CD4-positive, alpha-beta T cell treated with Interleukin-12 subunit alpha and Interleukin-12 subunit beta, for 1 hour (primary cell): ENCODE measurements around the gene CRABP2.

Source experiments
- DNase-seq: peaks from one replicate; pipeline ENCODE4 v3.0.0-alpha.2; 2020

CRABP2 gene

DNA sequence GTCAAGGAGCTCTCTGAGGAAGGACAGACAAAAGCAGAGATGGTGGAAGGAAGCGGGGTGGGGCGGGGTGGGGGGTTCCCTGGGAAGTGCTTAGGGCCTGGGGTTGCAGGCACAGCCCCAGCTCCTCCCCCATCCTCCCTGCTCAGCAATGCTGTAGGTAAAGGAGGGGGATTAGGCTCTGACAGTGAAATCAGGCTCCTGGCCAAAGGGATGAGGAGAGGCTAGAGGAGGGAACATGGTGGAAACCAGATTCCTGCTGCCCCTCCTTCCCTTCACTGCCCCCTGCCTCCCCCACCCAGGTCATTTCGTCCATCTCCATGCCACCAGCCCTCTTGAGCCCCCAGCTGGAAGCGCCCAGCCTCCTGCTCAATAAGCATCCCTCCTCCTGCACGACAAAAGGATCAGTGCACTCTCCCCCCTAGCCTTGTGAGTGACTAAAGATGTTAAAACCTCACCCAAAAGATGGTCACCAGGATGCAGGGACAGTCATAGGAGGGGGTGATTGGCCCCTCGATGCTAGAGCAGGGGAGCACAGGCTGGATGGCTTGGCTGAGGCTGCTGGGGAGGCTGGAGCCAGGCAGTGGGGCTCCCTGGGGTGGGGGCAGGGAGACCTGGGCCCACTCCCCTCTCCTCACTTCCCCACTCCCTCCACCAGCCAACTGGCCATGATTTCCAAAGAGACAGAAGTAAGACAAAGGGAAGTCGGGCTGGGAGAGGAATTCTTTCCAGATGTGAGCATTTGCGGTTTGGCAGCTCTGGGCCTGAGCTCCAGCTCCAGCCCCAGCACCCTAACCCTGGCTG, 2.2 kb upstream of the CRABP2 start:
- DNase-seq, result no peak

- peak; percentile 30 for DNase-seq
Measured at GRCh38 chr1:156706657-156707416, 1.5 kb upstream of the CRABP2 start.

DNA sequence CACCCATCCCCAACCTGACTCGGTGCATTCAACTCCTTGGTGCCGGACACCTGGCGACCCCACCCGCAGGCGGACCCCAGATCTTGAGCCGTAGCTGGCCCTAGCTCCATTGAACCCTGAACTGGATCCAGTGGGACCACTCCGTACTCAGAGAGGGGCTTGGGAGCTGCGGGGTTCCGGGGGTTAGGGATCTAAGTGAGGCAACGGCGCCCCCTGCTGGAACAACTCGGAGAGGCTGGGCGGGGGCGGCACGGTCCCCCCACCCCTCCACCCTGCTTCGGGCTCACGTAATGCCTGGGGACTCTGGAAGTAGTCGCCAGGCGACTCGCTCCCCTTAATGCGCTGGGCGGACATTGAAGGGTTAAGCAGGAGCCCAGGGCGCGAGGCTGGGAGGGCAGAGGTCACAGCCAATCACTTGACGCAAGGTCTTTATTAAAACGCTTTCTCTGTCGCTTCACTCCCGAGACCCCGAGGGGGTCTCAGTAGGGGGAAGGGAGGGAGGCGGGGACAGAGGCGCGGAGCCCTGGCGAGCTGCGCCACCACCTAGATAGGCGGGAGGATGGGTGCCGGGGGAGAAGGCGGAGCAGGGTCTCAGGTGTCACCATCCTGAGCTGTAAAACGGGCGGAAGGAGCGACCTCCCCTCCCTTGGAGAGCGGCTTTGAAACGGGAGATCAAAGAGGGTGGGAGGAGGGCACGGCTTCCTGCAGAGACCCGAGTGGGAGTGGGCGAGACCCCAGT, 704 bp upstream of the CRABP2 start:
- DNase-seq, result peak; percentile 74

DNA sequence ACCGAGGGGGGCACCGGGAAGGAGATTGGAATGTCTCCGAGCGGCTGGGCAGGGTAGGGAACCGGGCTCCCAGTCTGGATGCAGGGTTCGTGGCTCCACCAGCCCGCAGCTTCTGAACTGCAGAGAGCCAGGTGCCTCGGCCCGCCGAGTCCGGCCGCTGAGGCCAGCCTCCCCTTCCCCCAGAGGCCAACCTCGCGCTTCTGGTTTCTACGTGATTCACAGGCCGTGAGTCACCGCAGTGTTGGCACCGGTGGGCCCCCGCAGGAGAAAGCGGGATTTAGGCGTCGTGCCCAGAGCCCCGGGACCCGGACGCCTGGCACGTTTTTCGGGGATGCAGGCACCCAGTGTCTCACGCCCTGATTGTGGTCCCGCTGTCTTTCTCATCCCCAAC, 458 bp downstream of the CRABP2 start:
- DNase-seq, result no peak

GRCh38 chr1:156704166-156704711, 1.1 kb downstream of the CRABP2 start:
- no peak for DNase-seq

DNA sequence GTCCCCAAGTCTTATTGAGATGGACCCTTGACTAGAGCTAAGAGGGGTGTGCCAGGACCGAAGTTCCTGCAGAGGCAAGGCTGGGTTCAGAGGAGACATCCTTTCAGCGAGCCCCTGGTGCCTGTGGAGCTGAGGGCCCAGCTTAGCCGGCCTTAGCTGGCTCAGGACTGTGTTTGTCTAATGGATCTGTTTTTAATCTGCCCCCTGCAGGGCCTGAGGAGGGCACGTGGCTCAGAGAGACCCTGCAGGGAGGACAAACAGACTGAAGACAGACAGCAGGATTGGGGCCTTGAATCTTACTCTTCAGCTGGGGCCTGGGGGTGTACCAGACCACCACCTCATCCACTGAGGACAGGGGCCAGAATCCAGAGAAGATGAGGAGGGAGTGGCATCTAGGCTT, 1.6 kb downstream of the CRABP2 start:
- no peak for DNase-seq

DNA sequence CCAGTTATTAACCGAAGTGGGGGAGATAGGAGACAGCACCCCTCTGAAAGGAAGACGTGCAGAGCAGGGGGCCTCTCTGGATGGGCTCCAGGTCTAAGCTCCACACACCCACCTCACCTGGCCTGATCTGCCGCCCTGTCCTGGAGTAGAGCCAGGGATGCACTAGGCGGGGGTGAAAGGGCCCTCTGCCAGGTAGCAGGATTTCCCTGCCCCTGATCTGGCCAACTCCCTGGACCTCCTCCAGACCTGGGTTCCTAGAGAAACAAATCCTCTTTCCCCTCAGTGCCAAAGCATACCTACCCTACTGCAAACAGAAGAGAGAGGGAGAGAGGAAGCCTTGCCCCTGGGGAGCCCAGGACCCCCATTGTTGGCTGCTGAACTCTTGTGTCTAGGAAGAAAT, 2.0 kb downstream of the CRABP2 start:
- no peak for DNase-seq

DNA sequence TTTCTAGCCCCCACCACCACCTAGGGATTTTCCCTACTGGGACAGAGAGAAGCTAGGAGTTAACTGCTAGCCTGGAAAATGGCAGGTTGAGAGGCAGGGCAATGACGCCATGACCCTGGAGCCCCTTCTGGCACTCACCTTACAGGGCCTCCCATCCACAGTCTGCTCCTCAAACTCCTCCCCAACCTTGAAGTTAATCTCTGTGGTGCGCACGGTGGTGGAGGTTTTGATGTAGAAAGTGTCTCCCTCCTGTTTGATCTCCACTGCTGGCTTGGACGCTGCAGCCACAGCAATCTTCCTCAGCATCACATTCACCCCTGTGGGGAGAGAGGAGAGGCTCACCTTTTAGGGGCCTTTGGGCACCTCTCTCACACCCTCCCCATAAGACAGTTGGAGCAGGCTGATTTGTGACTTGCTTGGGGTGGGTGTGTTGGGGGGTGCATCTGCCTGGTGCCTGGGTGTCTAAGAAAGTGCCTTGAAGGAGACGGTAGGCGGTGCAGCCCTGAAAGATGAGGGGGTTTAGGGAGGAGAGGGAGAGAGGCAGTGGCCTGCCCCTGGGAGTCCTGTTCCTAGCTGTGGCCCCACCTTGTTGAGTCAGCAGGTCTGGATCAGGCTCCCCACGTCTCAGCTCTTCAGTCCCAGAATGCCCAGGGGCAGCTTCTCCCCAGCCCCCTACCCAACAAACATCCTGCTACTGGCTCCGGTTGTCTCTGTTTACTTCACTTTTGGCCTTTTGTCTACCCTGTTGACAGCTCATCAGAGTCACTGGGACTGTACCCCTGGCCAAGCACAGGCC, 4.4 kb downstream of the CRABP2 start:
- no peak for DNase-seq

- DNase-seq, result no peak
Measured at GRCh38 chr1:156698995-156699394, 6.4 kb downstream of the CRABP2 start.

GRCh38 chr1:156697481-156697880, 7.9 kb downstream of the CRABP2 start:
- DNase-seq, result no peak

GRCh38 chr1:156696755-156697154, 8.6 kb downstream of the CRABP2 start:
- no peak for DNase-seq

- DNase-seq, result no peak
Measured at GRCh38 chr1:156694690-156694962, 10.8 kb downstream of the CRABP2 start.

- no peak for DNase-seq
Measured at GRCh38 chr1:156693848-156694689, 11.3 kb downstream of the CRABP2 start.

DNA sequence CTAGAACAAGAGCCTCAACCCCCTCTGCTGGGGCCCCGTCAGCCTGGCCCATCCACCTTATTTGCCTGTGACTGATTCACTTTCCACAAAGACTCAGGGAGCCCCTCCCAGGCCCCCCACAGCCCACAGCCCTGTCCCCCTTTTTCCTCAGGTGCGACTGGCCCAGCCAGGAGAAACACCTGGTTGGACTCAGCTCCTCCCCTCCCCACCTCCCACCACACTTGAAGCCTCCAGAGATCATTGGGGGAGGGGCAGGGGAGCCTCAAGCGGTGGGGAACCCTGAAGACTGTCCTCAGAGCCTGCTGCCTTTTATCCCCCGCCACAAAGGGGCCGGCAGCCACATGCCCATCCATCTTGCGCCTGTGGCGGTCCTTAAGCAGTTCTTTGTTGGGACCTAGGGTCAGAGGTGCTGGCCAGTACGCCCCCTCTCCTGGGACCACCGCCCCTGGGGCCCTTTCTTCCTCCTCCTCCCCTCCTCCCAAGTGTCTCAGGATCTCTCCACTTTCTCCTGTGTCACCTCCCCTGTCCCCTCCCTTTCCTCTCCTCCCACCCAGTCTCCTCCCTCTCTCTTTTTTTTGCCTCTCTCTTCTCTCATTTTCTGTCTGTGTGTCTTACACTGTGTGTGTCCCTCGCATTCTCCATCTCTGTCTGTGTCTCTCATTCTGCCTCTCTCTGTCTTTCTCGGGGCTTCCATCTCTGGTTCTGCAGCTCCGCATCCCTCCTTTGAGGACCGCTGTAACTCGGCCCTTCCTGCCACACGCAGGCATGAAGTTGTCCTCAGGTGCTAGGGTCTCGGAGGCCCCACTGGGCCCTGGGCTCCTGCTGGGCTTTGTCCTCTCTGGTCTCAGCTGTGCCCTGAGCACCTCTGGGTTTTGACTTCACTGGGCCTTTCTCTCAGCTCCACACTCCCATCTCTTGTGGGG, 12.2 kb downstream of the CRABP2 start:
- no peak for DNase-seq

DNA sequence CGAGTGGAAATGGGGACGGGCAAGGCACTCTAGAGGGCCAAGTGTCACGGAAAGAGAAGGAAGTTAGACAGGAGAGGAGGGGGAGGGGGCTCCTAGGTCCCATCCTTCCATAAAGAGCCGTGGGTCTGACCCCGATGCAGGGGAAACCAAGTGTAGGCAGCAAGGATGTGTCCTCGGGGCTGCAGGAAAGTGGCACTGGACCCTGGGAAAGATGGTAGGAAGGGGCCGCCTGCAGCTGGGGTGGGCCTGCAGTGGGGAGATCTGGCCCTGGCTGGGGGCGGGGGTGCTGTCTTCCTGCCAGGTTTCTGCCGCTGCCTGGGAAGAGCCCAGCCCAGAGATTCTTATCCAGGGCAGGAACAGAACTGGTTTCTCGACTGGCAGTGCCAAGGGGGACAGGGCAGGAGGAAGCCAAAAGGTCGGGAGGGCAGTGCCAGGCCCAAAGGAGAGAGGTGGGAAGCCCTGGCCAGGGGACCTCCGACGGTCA, 12.9 kb downstream of the CRABP2 start:
- DNase-seq, result no peak

DNA sequence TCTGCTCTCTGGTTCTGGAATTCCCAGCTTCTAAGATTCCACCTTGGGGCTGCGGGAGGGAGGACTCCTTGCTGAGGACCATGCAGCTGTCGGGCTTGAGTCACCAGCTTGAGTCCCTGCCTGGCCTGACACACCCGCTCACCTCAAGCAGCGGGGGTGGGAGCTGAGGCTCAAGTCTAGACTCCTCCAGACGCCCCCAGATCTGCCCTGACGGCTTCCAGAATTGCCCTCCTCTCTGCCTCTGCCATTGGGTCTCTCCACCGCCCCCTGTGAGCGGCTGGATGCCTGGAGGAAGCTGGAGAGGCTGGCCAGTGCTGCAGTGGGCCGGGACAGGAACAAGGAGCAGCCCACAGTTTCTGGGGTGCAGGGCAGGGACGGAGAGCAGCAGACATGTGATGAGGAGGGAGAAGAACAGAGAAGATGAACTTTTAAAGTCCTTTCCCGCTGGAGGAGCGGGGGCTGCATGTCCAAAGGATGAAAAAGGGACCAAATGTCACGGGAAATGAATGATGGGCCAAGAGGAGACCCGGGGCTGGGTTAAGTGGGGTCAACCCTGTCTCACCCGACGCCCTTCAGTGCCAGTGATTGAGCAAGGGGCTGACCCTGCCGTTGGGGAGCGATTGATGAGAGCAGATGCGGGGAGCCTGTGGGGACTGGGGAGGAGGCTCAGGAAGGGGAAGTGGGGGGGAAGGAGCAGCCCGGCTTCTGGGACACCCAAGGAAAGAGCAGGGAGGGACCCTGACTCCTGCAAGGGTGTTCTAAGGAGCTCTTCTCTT, 13.5 kb downstream of the CRABP2 start:
- DNase-seq, result no peak

- no peak for DNase-seq
Measured at GRCh38 chr1:156691191-156691590, 14.2 kb downstream of the CRABP2 start.

- no peak for DNase-seq
Measured at GRCh38 chr1:156690675-156691036, 14.7 kb downstream of the CRABP2 start.

DNA sequence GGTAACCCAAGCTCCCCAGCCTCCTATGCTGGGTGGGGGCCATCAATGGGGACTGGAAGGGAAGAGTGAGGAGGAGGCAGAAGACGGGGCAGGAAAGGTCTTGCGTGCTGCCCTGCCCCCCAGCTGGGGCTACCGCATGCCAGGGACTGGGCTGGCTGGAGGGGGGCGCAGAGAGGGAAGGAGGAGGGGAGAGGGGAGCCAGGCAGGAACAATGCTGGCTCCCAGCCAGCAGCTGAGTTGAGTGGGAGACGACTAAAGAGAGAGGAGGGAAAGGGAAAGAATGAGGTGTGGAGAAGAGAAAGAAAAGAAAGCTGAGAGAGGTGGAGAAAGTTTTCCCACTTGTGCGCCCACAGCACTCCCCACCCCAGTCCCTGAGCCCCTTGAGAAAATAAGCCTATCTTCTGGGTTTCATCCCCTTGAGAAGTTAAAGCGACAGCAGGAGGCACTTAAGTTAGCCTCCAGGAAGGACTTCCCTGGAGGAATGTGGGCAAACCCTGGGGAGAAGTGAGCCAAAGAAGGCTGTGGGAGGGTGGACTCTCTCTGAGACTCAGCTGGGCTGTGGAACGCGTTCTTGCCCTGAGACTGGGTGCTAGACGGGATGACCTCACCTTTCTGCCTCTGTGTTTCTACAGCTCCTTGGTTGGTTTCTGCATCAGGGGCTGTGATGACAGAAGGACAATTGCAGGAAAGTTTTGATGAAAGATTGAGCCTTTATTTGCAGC, 15.3 kb downstream of the CRABP2 start:
- DNase-seq, result no peak
